HG03045 (cell line): ENCODE results near the gene GLO1.

Experiments used
- ATAC-seq: cut with Tn5 transposase; IDR thresholded peaks from one replicate; pipeline ENCODE4 v1.9.1; 2021; ENCODE audit warnings: mild to moderate bottlenecking, moderate library complexity; ENCODE audit not compliant: unreplicated experiment

GLO1 gene

GRCh38 chr6:38673397-38674165 is 29.4 kb downstream of the GLO1 start:
- ATAC-seq: no peak

- peak; percentile 69 for ATAC-seq
Measured at GRCh38 chr6:38671885-38672467, 31.0 kb downstream of the GLO1 start.

- no peak for ATAC-seq
Measured at GRCh38 chr6:38658418-38659167, 44.4 kb downstream of the GLO1 start.

GRCh38 chr6:38656896-38657295 is 46.0 kb downstream of the GLO1 start:
- ATAC-seq: no peak

GRCh38 chr6:38654263-38654662 is 48.7 kb downstream of the GLO1 start:
- ATAC-seq: no peak

- ATAC-seq: no peak
Measured at GRCh38 chr6:38651121-38651784, 51.7 kb downstream of the GLO1 start.

GRCh38 chr6:38650207-38650752 is 52.7 kb downstream of the GLO1 start:
- ATAC-seq: no peak

GRCh38 chr6:38649744-38650143 is 53.2 kb downstream of the GLO1 start:
- ATAC-seq: no peak

GRCh38 chr6:38648629-38649028 is 54.3 kb downstream of the GLO1 start:
- no peak for ATAC-seq

- no peak for ATAC-seq
Measured at GRCh38 chr6:38646166-38646878, 56.6 kb downstream of the GLO1 start.

GRCh38 chr6:38644951-38645350 is 58.0 kb downstream of the GLO1 start:
- no peak for ATAC-seq

GRCh38 chr6:38640216-38640909 is 62.6 kb downstream of the GLO1 start:
- no peak for ATAC-seq

GRCh38 chr6:38639498-38640215 is 63.3 kb downstream of the GLO1 start, which contains the start of gene BTBD9:
TSS of gene BTBD9 (minus strand) at chr6:38639929.
- peak; percentile 81 for ATAC-seq

- peak; percentile 35 for ATAC-seq
Measured at GRCh38 chr6:38638941-38639497, 63.9 kb downstream of the GLO1 start.

- no peak for ATAC-seq
Measured at GRCh38 chr6:38637756-38638155, 65.2 kb downstream of the GLO1 start.

GRCh38 chr6:38636027-38636426 is 66.9 kb downstream of the GLO1 start:
- no peak for ATAC-seq

- no peak for ATAC-seq
Measured at GRCh38 chr6:38634518-38634917, 68.4 kb downstream of the GLO1 start.

- ATAC-seq: no peak
Measured at GRCh38 chr6:38632490-38632889, 70.5 kb downstream of the GLO1 start.
